Activated CD8-positive, alpha-beta memory T cell treated with anti-CD3 and anti-CD28 coated beads, Interleukin-2, amount 50 U/mL, for 48 hours (primary cell): Measurements from ENCODE around the gene PAX5.

Source experiments
- DNase-seq: peaks from one replicate; pipeline ENCODE4 v3.0.0-alpha.2; 2020

Gene PAX5

GRCh38 chr9:36826581-36826980 is 207.5 kb downstream of the PAX5 start:
- no peak for DNase-seq

GRCh38 chr9:36825179-36825578 is 208.9 kb downstream of the PAX5 start:
- no peak for DNase-seq

- no peak for DNase-seq
These were observed 210.1 kb downstream of the PAX5 start for GRCh38 chr9:36823934-36824333.

GRCh38 chr9:36823466-36823865 is 210.6 kb downstream of the PAX5 start:
- DNase-seq: no peak

GRCh38 chr9:36822201-36822600 is 211.9 kb downstream of the PAX5 start:
- no peak for DNase-seq

- DNase-seq: no peak
These were observed 213.6 kb downstream of the PAX5 start for GRCh38 chr9:36820392-36820861.

GRCh38 chr9:36818965-36819870 is 214.8 kb downstream of the PAX5 start:
- DNase-seq: no peak

- DNase-seq: no peak
These were observed 215.7 kb downstream of the PAX5 start for GRCh38 chr9:36818242-36818938.

- DNase-seq: no peak
These were observed 216.8 kb downstream of the PAX5 start for GRCh38 chr9:36817160-36817834.

GRCh38 chr9:36816371-36816770 is 217.7 kb downstream of the PAX5 start:
- no peak for DNase-seq

GRCh38 chr9:36815566-36816348 is 218.3 kb downstream of the PAX5 start:
- DNase-seq: no peak

- DNase-seq: no peak
These were observed 219.0 kb downstream of the PAX5 start for GRCh38 chr9:36815023-36815422.

- DNase-seq: no peak
These were observed 220.9 kb downstream of the PAX5 start for GRCh38 chr9:36813154-36813553.

- DNase-seq: no peak
These were observed 221.5 kb downstream of the PAX5 start for GRCh38 chr9:36812556-36812955.

GRCh38 chr9:36808251-36808650 is 225.8 kb downstream of the PAX5 start:
- DNase-seq: no peak

GRCh38 chr9:36803961-36804360 is 230.1 kb downstream of the PAX5 start:
- no peak for DNase-seq

GRCh38 chr9:36802201-36802920 is 231.7 kb downstream of the PAX5 start:
- no peak for DNase-seq

- no peak for DNase-seq
These were observed 233.6 kb downstream of the PAX5 start for GRCh38 chr9:36800455-36800854.

- DNase-seq: no peak
These were observed 235.6 kb downstream of the PAX5 start for GRCh38 chr9:36798350-36799065.

GRCh38 chr9:36797471-36798220 is 236.4 kb downstream of the PAX5 start:
- DNase-seq: no peak
